GM12873 (cell line): Measurements from ENCODE around the gene CALM3.

Source experiments
- TF ChIP-seq, protein P1 (sequence below): IDR thresholded peaks from 2 replicates; pipeline ENCODE4 v1.5.1; 2012; ENCODE audit warnings: low read depth, mild to moderate bottlenecking, moderate library complexity, low read length, control low read depth; ENCODE audit not compliant: insufficient read depth; ENCODE audit errors: missing control alignments

CALM3 gene

GRCh38 chr19:46602392-46603194 is 1.5 kb downstream of the CALM3 start:
- TF ChIP-seq, protein P1, sequence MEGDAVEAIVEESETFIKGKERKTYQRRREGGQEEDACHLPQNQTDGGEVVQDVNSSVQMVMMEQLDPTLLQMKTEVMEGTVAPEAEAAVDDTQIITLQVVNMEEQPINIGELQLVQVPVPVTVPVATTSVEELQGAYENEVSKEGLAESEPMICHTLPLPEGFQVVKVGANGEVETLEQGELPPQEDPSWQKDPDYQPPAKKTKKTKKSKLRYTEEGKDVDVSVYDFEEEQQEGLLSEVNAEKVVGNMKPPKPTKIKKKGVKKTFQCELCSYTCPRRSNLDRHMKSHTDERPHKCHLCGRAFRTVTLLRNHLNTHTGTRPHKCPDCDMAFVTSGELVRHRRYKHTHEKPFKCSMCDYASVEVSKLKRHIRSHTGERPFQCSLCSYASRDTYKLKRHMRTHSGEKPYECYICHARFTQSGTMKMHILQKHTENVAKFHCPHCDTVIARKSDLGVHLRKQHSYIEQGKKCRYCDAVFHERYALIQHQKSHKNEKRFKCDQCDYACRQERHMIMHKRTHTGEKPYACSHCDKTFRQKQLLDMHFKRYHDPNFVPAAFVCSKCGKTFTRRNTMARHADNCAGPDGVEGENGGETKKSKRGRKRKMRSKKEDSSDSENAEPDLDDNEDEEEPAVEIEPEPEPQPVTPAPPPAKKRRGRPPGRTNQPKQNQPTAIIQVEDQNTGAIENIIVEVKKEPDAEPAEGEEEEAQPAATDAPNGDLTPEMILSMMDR = no peak

- TF ChIP-seq, protein P1 = no peak
Observed at GRCh38 chr19:46603195-46603637, 2.1 kb downstream of the CALM3 start.

GRCh38 chr19:46603752-46604231 is 2.7 kb downstream of the CALM3 start:
- TF ChIP-seq, protein P1 = no peak

DNA sequence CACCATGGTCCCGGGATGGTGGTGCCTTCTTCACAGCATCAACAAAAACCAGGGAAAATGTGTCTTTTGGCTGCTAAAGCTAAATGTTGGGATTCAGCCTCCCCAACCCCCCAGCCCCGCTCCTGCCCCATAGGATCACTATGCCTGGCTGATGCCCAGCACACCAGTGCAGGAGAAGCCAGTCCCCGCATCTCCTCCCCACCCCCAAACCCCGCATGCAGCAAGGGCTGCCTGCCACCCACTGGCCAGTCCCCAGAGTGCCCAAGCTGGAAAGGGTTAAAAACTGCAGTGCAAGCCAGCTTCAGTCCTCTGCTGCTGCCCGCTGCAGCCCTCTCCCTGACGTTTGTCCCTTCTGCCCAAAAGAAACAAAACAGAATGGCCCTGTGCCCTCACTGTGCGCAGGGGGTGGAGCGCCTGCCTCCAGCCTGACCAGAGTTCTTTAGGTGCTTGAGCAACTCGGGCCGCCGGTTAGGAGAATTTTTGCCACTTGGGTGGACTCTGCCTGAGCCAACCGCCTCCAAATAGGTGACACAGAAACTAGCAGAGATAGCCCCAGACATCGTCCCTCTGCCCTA is 3.7 kb downstream of the CALM3 start:
- TF ChIP-seq, protein P1 = no peak

- TF ChIP-seq, protein P1 = no peak
Observed at GRCh38 chr19:46605356-46605821, 4.3 kb downstream of the CALM3 start.

GRCh38 chr19:46606019-46606418 is 4.9 kb downstream of the CALM3 start:
- TF ChIP-seq, protein P1 = no peak

- TF ChIP-seq, protein P1 = no peak
Observed at GRCh38 chr19:46606681-46607447, 5.7 kb downstream of the CALM3 start.
